GM23338 (cell line): ENCODE data around the gene NOXA1. TPM values are rescaled to one million over a fixed set of nuclear protein-coding genes. Genes with fewer than 3 reads are reported as not detected.
"Not testable (repeated sequence)": the region's sequence is repeated elsewhere in the genome, so short reads cannot be mapped to it uniquely, and the experiment has no call there.

ENCODE experiments used
- ATAC-seq: fragments of 200-7000 bp; cut with Tn5 transposase; 3 replicates; pipeline ENCODE4 v1.9.1; 2020
- DNase-seq: peaks from one replicate; pipeline ENCODE4 v3.0.0-alpha.2; 2015; ENCODE audit warnings: low spot score
- H2AFZ ChIP-seq: fragments of 200-600 bp; sonication (generic); 2 replicates; pipeline ENCODE4 v1.8.0; 2016; ENCODE audit warnings: antibody characterized with exemption, mild to moderate bottlenecking, moderate library complexity
- H3F3A ChIP-seq: fragments of 200-600 bp; sonication (generic); replicated peaks from 2 replicates; pipeline ENCODE4 v1.8.0; 2017; ENCODE audit warnings: antibody characterized with exemption, mixed run types, low read depth
- H3K27ac ChIP-seq: fragments of 200-600 bp; sonication (generic); 2 replicates; pipeline ENCODE4 v1.6.1; 2016; ENCODE audit warnings: low read depth
- H3K27me3 ChIP-seq: fragments of 200-600 bp; sonication (generic); 2 replicates; pipeline ENCODE4 v1.8.0; 2016; ENCODE audit warnings: mild to moderate bottlenecking, mixed run types, moderate library complexity; ENCODE audit not compliant: insufficient read depth
- H3K36me3 ChIP-seq: fragments of 200-600 bp; sonication (generic); 2 replicates; pipeline ENCODE4 v1.8.0; 2016; ENCODE audit warnings: mild to moderate bottlenecking; ENCODE audit not compliant: insufficient read depth
- H3K4me1 ChIP-seq: fragments of 200-600 bp; sonication (generic); 2 replicates; pipeline ENCODE4 v1.8.0; 2016; ENCODE audit warnings: mild to moderate bottlenecking, moderate library complexity; ENCODE audit not compliant: insufficient read depth
- H3K4me2 ChIP-seq: fragments of 200-600 bp; sonication (generic); 2 replicates; pipeline ENCODE4 v1.7.1; 2017; ENCODE audit warnings: mixed run types
- H3K4me3 ChIP-seq: fragments of 200-600 bp; sonication (generic); 2 replicates; pipeline ENCODE4 v1.6.1; 2016; ENCODE audit warnings: mixed run types
- H3K79me2 ChIP-seq: fragments of 200-600 bp; sonication (generic); replicated peaks from 2 replicates; pipeline ENCODE4 v1.8.0; 2017; ENCODE audit warnings: mild to moderate bottlenecking; ENCODE audit not compliant: insufficient read depth
- H3K9me2 ChIP-seq: fragments of 200-600 bp; sonication (generic); 2 replicates; pipeline ENCODE4 v1.8.0; 2017; ENCODE audit not compliant: insufficient read depth
- H4K20me1 ChIP-seq: fragments of 200-600 bp; sonication (generic); replicated peaks from 2 replicates; pipeline ENCODE4 v1.8.0; 2017; ENCODE audit warnings: mild to moderate bottlenecking; ENCODE audit not compliant: insufficient read depth
- H3K27ac Mint-ChIP-seq: 2 replicates; pipeline ENCODE4 v1.8.0; 2020; ENCODE audit warnings: inconsistent platforms, mild to moderate bottlenecking, moderate library complexity, mixed read lengths
- H3K27me3 Mint-ChIP-seq: 3 replicates; pipeline ENCODE4 v1.8.0; 2022; ENCODE audit warnings: low read depth, mild to moderate bottlenecking, moderate library complexity, mixed read lengths, inconsistent platforms; ENCODE audit not compliant: insufficient read depth, poor library complexity
- H3K36me3 Mint-ChIP-seq: 3 replicates; pipeline ENCODE4 v1.8.0; 2021; ENCODE audit warnings: low read depth, mild to moderate bottlenecking, inconsistent platforms, moderate library complexity, mixed read lengths
- H3K4me1 Mint-ChIP-seq: 3 replicates; pipeline ENCODE4 v1.8.0; 2020; ENCODE audit warnings: mild to moderate bottlenecking, inconsistent platforms, mixed read lengths
- H3K4me3 Mint-ChIP-seq: 3 replicates; pipeline ENCODE4 v1.8.0; 2021; ENCODE audit warnings: moderate library complexity, mild to moderate bottlenecking, inconsistent platforms, mixed read lengths
- H3K9me3 Mint-ChIP-seq: 3 replicates; pipeline ENCODE4 v1.8.0; 2020; ENCODE audit warnings: moderate library complexity, mild to moderate bottlenecking, inconsistent platforms, mixed read lengths
- ETS1 ChIP-seq: IDR thresholded peaks from 2 replicates; pipeline ENCODE4 v1.6.1; 2016; ENCODE audit warnings: antibody characterized with exemption
- EZH2 ChIP-seq: fragments of 200-600 bp; sonication (generic); IDR thresholded peaks from one replicate; pipeline ENCODE4 v1.8.0; 2017; ENCODE audit warnings: antibody characterized with exemption, mild to moderate bottlenecking, low read depth; ENCODE audit not compliant: unreplicated experiment
- JUNB ChIP-seq: IDR thresholded peaks from one replicate; pipeline ENCODE4 v1.6.1; 2016; ENCODE audit warnings: antibody characterized with exemption; ENCODE audit not compliant: unreplicated experiment
- NANOG ChIP-seq: IDR thresholded peaks from 2 replicates; pipeline ENCODE4 v1.6.1; 2016; ENCODE audit warnings: antibody characterized with exemption, borderline replicate concordance
- STAT1 ChIP-seq: IDR thresholded peaks from one replicate; pipeline ENCODE4 v1.6.1; 2016; ENCODE audit warnings: antibody characterized with exemption; ENCODE audit not compliant: unreplicated experiment
- ZNF114 ChIP-seq: fragments of 250-450 bp; sonication (Bioruptor Pico); IDR thresholded peaks from 2 replicates; pipeline ENCODE4 v1.5.0; 2020; ENCODE audit warnings: mild to moderate bottlenecking, moderate library complexity
- ZNF462 ChIP-seq: fragments of 250-450 bp; sonication (Bioruptor Pico); IDR thresholded peaks from 2 replicates; pipeline ENCODE4 v1.5.0; 2020; ENCODE audit warnings: mild to moderate bottlenecking, moderate library complexity
- polyA plus RNA-seq: library from polyadenylated mRNA; unstranded; fragments of >200 nt; fragmentation: Nextera tagmentation; extraction: Ambion mirVana; gene quantifications from 2 replicates; pipeline ENCODE4 v1.2.1, GENCODE V29; 2016
- total RNA-seq: library from RNA; depleted of rRNA; stranded (reverse); fragments of >200 nt; shearing (Covaris generic); gene quantifications from 2 replicates; pipeline ENCODE4 v1.2.3, GENCODE V29; 2014

NOXA1 gene
- total and polyA plus RNA-seq, 2 experiments from 2014 or later, result 0.59 to 0.68 TPM

DNA sequence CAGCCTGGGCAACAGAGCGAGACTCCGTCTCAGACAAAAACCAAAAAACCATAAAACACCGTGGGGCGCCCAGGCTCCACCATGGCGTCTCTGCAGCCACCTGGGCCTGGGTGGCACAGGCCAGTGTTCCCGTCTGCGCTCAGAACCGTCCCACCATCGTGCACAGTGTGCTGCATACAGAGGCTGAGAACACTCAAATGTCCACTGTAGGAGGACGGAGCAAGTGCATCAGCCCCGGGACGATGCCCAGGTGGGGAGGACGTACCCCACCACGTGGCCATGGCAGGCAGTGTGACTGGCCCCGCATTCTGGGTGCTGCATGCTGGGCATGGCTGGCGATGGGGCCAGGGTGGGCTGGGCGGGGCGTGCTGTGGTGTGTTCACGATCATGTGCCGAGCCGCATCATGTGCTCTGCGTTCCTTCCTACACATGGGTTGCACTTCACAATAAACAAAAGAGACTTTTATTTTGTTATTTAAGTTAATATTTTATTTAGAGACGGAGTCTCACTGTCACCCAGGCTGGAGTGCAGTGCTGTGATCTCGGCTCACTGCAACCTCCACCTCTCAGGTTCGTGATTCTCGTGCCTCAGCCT, 38.0 kb upstream of the NOXA1 start:
- Mint-ChIP-seq H3K36me3 (no peaks in the 10 kb centered on the region), H3K27me3 (peaks cover 6% of the 10 kb centered on the region), H3K27ac (no peak overlapping the region), H3K4me1 (peaks cover 2% of the 10 kb centered on the region; the same call in 2 of the 3 replicates), H3K9me3 (no peaks in the 10 kb centered on the region), H3K4me3 (no peak overlapping the region)
- no peaks in the 10 kb centered on the region for H3K79me2 ChIP-seq
- H4K20me1 ChIP-seq, result no peaks in the 10 kb centered on the region
- H3F3A ChIP-seq, result no peaks in the 10 kb centered on the region
- H3K4me1 ChIP-seq, result no peaks in the 10 kb centered on the region
- H3K36me3 ChIP-seq, result no peaks in the 10 kb centered on the region
- H3K27me3 ChIP-seq, result no peaks in the 10 kb centered on the region
- H3K27ac ChIP-seq, result no peak overlapping the region
- TF ChIP-seq EZH2 (no peak), JUNB (no peak), STAT1 (no peak), ZNF114 (CRISPR knock-in tag) (no peak)
- no peak for ATAC-seq
- no peak overlapping the region for H3K4me2 ChIP-seq
- H3K4me3 ChIP-seq, result no peak overlapping the region
- no peak for DNase-seq
- H2AFZ ChIP-seq, result no peak overlapping the region
- no peaks in the 10 kb centered on the region for H3K9me2 ChIP-seq

DNA sequence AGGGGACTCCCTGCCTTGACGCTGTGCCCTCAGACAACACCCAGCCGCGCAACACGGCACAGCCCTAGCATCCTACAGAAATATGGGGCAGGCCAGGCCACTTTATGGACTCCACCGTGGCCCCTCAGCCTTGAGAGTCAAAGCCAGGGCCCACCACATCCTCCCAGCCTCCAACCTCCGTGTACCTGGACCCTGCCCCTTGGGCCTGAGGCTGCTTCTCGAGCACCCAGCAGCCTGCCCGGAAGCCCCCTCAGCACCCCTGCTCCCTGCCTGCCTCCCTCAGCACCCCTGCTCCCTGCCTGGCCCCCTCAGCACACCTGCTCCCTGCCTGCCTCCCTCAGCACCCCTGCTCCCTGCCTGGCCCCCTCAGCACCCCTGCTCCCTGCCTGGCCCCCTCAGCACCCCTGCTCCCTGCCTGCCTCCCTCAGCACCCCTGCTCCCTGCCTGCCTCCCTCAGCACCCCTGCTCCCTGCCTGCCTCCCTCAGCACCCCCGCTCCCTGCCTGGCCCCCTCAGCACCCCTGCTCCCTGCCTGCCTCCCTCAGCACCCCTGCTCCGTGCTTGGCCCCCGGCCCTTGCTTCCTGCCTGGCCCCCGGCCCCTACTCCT, 36.6 kb upstream of the NOXA1 start:
- H3K4me1 ChIP-seq, H3K79me2 ChIP-seq, H3K36me3 Mint-ChIP-seq, H3K9me3 Mint-ChIP-seq, H3K4me2 ChIP-seq, H3K27me3 Mint-ChIP-seq, H3K4me3 Mint-ChIP-seq, DNase-seq, H2AFZ ChIP-seq, H3K36me3 ChIP-seq, H3K27ac ChIP-seq, H3K4me3 ChIP-seq, H3K27me3 ChIP-seq, H3F3A ChIP-seq, H3K9me2 ChIP-seq, H3K27ac Mint-ChIP-seq, H3K4me1 Mint-ChIP-seq, ATAC-seq, H4K20me1 ChIP-seq: not testable (repeated sequence)

GRCh38 chr9:137387114-137387890, 35.9 kb upstream of the NOXA1 start:
- H3K27me3 ChIP-seq, result no peaks in the 10 kb centered on the region
- H4K20me1 ChIP-seq, result no peaks in the 10 kb centered on the region
- no peak overlapping the region for H3K4me2 ChIP-seq
- H3K36me3 ChIP-seq, result no peaks in the 10 kb centered on the region
- Mint-ChIP-seq H3K4me3 (no peak overlapping the region), H3K36me3 (no peaks in the 10 kb centered on the region), H3K4me1 (peaks cover 1% of the 10 kb centered on the region; the same call in 2 of the 3 replicates), H3K9me3 (no peaks in the 10 kb centered on the region), H3K27me3 (peaks cover 4% of the 10 kb centered on the region), H3K27ac (no peak overlapping the region)
- H3F3A ChIP-seq, result no peaks in the 10 kb centered on the region
- ATAC-seq (no peak), DNase-seq (no peak)
- H3K9me2 ChIP-seq, result no peaks in the 10 kb centered on the region
- H3K4me3 ChIP-seq, result no peak overlapping the region
- no peaks in the 10 kb centered on the region for H3K4me1 ChIP-seq
- no peak overlapping the region for H3K27ac ChIP-seq
- H2AFZ ChIP-seq, result no peak overlapping the region
- H3K79me2 ChIP-seq, result no peaks in the 10 kb centered on the region
- TF ChIP-seq ZNF114 (CRISPR knock-in tag), result no peak
- no peak for TF ChIP-seq JUNB
- no peak for TF ChIP-seq ZNF462
- TF ChIP-seq EZH2, result no peak
- TF ChIP-seq ETS1, result no peak
- no peak for TF ChIP-seq NANOG
